ENCODE results near the gene PRPF39.
"Not testable (repeated sequence)": the region's sequence is repeated elsewhere in the genome, so short reads cannot be mapped to it uniquely, and the experiment has no call there.

The PRPF39 gene

GRCh38 chr14:45142083-45142482 is 58.2 kb downstream of the PRPF39 start:
- DNase-seq: not testable (repeated sequence)

DNA sequence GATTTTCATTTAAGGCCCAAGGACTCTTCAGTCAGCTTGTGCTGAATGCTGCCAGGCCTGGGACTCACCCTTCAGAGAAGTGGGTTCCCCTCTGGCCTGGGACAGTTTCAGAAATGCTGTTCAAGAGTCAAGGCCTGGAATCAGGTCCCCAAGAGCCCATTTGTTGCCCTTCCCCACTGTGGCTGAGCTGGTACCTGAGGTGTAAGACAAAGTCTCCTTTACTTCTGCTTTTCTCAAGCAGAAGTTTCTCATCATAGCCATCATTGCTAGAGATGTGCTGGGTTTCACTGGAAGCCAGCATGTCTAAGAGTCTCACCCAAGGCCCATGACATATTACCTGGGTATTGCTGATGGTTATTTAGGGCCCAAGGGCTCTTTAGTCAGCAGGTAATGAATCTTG is 60.7 kb downstream of the PRPF39 start:
- no peak for DNase-seq

- no peak for DNase-seq
These were observed 61.3 kb downstream of the PRPF39 start for GRCh38 chr14:45145214-45145613.

DNA sequence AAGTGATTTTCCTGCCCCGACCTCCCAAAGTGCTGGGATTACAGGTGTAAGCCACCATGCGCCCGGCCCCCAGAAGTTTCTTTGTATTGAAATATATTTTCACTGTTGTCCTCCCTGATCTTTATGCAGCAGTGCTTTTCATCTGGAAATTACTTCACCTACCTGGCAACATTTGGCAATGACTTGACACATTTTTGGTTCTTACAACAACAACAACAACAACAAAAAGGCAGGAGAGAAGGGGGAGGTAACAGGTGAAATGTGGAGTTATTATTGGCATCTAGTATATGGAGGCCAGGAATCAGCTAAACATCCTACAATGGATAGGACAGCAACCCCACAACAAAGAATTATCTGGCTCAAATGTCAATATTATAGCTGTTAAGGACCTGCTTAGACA is 65.7 kb downstream of the PRPF39 start:
- DNase-seq: no peak

DNA sequence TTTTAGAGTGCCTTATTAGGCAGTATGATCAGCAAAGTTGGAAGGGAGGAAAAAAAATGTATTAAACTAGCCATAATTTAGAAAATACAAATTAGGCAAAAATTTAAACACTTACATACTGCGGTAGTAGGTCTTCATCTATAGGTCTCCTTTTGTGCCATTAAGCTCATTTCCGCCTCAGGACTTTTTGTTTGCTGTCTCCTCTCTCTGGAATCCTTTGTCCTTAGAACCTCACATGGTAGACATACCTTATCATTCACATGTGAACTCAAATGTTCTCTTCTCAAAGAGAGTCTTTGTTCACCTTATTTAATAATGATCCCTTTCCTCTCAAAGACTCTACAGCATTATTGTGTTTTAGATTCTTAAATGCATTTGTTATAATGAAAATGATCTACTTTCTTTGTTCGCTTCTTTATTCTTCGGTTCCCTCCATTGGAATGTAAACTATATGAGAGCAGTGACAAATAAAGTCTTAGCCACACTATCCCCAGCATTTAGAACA is 66.5 kb downstream of the PRPF39 start:
- DNase-seq: no peak

GRCh38 chr14:45156067-45156466 is 72.2 kb downstream of the PRPF39 start:
- DNase-seq: no peak
